Urinary bladder (tissue), 4 donors: Measurements from ENCODE around the gene GNPTG. TPM values are rescaled to one million over a fixed set of nuclear protein-coding genes. Genes with fewer than 3 reads are reported as not detected.

Source experiments
- DNase-seq: peaks from one replicate; pipeline ENCODE4 v3.0.0-alpha.2; 2015; ENCODE audit errors: extremely low spot score
- H3K27ac ChIP-seq: one replicate; pipeline ENCODE4 v1.5.1; 2013; ENCODE audit warnings: low read depth, mild to moderate bottlenecking, moderate library complexity
- H3K36me3 ChIP-seq: one replicate; pipeline ENCODE4 v1.6.1; 2013; ENCODE audit warnings: mild to moderate bottlenecking, moderate library complexity; ENCODE audit not compliant: insufficient read depth
- H3K4me1 ChIP-seq: one replicate; pipeline ENCODE4 v1.6.1; 2013; ENCODE audit warnings: mild to moderate bottlenecking, moderate library complexity; ENCODE audit not compliant: insufficient read depth
- H3K4me3 ChIP-seq: one replicate; pipeline ENCODE4 v1.5.1; 2013; ENCODE audit warnings: low read depth, low read length
- WGBS: extraction: QIAGEN DNeasy Blood & Tissue Kit; methylation state at CpG from one replicate; pipeline ENCODE4 v1.1.7; 2013; 5-methylcytosine and 5-hydroxymethylcytosine counted together
- polyA plus RNA-seq: library from polyadenylated mRNA; stranded (reverse); fragments of 200-250 nt; gene quantifications from one replicate; pipeline ENCODE4 v1.2.3, GENCODE V29; 2013
- total RNA-seq: library from RNA; depleted of rRNA; stranded (reverse); fragments of >200 nt; gene quantifications from one replicate; pipeline ENCODE4 v1.2.3, GENCODE V29; 2014
- donor health status: healthy with polysubstance abuse.
- donor health status: healthy.

GNPTG gene
- total and polyA plus RNA-seq, 2 donors = 28.0 to 70.4 TPM

GRCh38 chr16:1333854-1334700 is 17.7 kb upstream of the GNPTG start:
- H3K27ac ChIP-seq = no peak overlapping the region
- no peaks in the 10 kb centered on the region for H3K36me3 ChIP-seq
- H3K4me1 ChIP-seq = no peaks in the 10 kb centered on the region
- no peak for DNase-seq
- WGBS = 2% methylated on average over 78 of the region's 78 CpGs
- peak overlapping the region; percentile 40 for H3K4me3 ChIP-seq

DNA sequence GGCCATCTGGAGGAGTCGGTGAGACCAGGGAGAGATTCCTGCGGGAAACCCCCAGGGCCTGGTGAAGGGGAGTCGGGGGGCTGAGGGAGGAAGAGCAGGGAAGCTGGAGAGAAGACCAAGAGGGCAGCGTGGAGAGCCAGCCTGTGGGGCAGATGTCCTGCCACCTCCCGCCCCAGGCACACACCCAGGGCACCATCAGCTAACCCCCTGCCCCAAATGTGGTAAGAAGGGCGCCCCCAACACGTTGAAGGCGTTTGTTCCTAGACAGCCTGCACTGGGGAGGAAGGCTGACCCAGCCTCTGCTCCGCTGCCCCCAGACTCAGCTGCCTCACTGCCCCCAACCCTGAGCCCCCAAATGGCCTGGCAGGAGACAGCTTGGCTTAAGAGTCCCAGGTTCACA is 17.0 kb upstream of the GNPTG start:
- Histone ChIP-seq H3K4me1 (no peaks in the 10 kb centered on the region), H3K27ac (no peak overlapping the region), H3K4me3 (no peak overlapping the region), H3K36me3 (no peaks in the 10 kb centered on the region)
- 37% methylated on average over 9 of the region's 9 CpGs for WGBS
- no peak for DNase-seq

DNA sequence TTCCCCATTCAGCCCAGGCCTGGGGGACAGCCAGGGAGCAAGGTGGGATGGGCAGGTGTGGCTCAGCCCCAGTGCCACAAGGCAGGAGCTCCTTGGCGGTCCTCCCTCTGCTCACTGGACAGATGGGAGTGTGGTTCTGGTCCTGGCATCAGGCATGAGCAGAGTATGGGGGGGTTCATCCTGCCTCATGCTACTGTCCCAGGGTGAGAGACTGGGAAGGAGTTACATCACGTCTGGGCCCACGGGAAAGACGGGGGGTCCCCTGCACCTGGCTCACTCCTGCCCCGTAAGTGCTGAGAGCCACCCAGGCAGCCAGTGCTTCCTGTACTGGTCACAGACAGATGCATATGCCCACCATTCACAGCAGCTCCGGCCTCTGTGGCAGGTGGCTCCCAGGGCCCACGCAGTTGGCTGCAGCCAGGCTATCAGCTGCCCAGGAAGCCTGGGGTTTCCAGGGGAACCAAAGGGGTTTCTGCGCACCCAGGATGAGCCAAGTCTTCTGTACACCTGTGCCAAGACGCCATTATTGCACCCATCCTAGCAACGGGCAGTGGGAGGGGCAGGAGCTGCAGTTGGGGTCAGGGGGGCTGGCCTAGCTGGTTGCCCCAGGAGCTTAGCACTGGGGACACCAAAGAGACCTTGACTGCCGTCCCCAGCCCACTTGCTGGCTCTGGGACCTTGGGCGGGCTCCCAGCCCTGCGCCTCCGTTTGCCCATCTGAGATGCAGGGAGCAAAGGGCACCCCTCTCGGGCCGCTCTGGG is 16.3 kb upstream of the GNPTG start:
- Histone ChIP-seq H3K4me1 (no peaks in the 10 kb centered on the region), H3K36me3 (no peaks in the 10 kb centered on the region), H3K27ac (no peak overlapping the region), H3K4me3 (no peak overlapping the region)
- 56% methylated on average over 16 of the region's 16 CpGs for WGBS
- DNase-seq = no peak

GRCh38 chr16:1335996-1336395 is 15.7 kb upstream of the GNPTG start:
- Histone ChIP-seq H3K36me3 (no peaks in the 10 kb centered on the region), H3K4me3 (no peak overlapping the region), H3K27ac (no peak overlapping the region), H3K4me1 (no peaks in the 10 kb centered on the region)
- WGBS = 11% methylated on average over 12 of the region's 12 CpGs
- DNase-seq = no peak

DNA sequence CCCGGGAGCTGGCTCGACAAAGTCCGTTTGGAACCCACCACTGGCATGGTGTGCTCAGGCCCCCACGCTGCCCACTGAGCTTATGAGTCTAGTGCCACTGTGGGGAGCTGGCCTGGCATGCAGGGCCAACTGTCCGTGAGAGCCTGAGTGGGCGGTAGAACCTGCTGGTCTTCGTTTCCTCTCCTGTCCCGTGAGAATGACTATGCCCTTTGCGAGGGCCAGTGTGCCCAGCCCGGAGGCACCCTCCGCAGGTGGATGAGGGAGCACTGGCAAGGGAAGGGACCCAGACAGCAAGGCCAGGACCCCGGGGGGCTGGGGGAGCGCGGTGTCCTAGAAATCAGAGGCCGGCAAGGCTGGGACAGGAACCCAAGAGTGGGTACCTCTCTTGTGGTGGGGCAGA is 15.1 kb upstream of the GNPTG start:
- Histone ChIP-seq H3K4me3 (no peak overlapping the region), H3K27ac (no peak overlapping the region), H3K36me3 (no peaks in the 10 kb centered on the region), H3K4me1 (no peaks in the 10 kb centered on the region)
- 74% methylated on average over 15 of the region's 15 CpGs for WGBS
- DNase-seq = no peak

- whole genome bisulfite sequencing = 40% methylated on average over 9 of the region's 9 CpGs
- no peak overlapping the region for H3K4me3 ChIP-seq
- H3K36me3 ChIP-seq = no peaks in the 10 kb centered on the region
- no peaks in the 10 kb centered on the region for H3K4me1 ChIP-seq
- DNase-seq = no peak
- no peak overlapping the region for H3K27ac ChIP-seq
Measured at GRCh38 chr16:1337486-1337885, 14.2 kb upstream of the GNPTG start.

DNA sequence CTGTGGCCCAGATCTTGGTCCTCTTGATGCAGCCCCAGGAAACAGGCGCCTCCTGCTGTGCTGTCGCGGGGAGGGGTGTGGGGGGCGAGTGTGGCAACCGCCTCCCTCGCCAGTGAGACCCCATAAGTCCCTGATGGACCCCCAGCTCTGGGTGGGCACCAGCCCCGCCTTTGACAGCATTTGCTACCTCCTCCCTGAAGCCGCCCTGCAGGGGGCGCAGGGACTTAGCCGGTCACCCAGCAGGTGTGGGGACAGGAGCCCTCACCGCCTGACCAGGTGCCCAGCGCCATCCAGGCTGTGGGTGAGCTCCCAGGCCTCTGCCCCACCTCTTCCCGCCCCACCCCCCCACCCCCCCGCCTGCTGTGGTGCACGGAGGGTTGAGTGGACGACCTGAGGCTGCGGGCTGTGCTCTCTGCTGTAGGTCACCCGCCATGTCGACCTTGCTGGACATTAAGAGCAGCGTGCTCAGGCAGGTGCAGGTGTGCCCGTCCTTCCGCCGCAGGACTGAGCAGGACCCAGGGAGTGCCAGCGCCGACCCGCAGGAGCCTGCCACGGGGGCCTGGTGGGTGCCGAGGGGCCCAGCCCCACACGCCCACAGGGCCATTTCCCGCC is 13.5 kb upstream of the GNPTG start:
- Histone ChIP-seq H3K36me3 (no peaks in the 10 kb centered on the region), H3K27ac (no peak overlapping the region)
- 56% methylated on average over 30 of the region's 30 CpGs for WGBS

DNA sequence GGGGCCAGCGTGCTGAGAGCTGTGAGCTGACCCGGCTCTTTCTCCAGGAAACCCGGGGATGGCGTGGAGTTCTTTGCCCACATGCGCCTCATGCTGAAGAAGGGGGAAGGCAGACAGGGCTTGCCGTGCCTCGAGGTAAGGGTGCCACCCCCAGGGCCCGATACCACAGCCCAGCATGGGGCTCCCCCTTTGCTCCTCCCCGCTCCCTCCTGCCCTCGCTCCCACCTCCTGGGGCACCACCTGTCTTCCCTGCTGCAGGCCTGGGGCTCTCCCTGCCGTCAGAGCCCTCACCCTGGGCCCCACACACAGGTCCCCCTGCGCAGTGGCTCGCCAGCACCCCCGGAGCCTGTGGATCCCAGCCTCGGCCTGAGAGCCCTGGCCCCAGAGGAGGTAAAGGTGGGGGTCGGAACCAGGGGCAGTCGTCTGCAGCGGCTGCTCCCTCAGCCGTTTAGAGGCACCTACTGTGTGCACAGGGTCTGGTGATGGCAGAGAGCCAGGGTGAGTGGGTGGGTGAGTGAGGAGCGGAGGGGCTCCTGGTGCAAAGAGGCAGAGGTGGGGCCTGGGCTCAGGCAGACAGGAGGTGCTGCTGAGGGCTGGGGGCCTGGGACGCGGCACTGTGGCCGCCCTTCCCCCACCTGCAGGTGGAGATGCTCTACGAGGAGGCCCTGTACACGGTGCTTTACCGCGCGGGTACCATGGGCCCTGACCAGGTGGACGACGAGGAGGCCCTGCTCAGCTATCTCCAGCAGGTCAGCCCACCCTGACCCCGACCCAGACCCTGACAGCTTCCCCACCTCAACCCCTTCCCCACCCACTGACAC is 12.7 kb upstream of the GNPTG start:
- H3K27ac ChIP-seq = no peak overlapping the region
- no peak for DNase-seq
- H3K4me1 ChIP-seq = no peaks in the 10 kb centered on the region
- H3K4me3 ChIP-seq = no peak overlapping the region
- 72% methylated on average over 31 of the region's 31 CpGs for WGBS
- no peaks in the 10 kb centered on the region for H3K36me3 ChIP-seq

More for the DNA sequence above, 13.5 kb upstream of the GNPTG start:
- Histone ChIP-seq H3K4me3 (no peak overlapping the region), H3K4me1 (no peaks in the 10 kb centered on the region)
- DNase-seq = no peak

DNA sequence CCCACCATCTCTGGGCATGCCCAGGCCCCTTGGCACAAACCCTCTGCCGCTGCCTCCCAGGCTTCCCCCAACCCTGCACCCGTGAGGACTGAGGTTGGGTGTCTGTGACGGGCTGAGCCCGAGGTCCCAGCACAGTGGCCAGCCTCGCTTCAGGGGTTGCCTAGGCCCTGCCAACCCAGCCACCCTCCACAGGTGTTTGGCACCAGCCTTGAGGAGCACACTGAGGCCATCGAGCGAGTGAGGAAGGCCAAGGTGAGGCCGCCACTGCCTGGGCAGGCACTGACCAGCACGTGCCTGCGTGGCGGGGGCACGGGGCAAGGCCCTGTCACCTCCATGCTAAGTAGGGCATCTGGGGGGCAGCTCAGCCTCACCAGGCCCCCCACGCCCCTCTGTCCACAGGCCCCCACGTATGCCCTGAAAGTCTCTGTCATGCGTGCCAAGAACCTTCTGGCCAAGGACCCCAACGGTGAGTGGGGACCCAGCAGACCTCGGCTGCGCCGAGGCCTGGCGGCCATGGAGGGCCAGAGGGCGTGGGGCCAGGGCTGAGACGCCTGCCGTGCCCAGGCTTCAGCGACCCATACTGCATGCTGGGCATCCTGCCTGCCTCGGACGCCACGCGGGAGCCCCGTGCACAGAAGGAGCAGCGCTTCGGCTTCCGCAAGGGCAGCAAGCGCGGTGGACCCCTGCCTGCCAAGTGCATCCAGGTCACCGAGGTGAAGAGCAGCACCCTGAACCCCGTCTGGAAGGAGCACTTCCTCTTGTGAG is 10.8 kb upstream of the GNPTG start:
- Histone ChIP-seq H3K4me3 (no peak overlapping the region), H3K4me1 (no peaks in the 10 kb centered on the region)
- 87% methylated on average over 36 of the region's 36 CpGs for WGBS

DNA sequence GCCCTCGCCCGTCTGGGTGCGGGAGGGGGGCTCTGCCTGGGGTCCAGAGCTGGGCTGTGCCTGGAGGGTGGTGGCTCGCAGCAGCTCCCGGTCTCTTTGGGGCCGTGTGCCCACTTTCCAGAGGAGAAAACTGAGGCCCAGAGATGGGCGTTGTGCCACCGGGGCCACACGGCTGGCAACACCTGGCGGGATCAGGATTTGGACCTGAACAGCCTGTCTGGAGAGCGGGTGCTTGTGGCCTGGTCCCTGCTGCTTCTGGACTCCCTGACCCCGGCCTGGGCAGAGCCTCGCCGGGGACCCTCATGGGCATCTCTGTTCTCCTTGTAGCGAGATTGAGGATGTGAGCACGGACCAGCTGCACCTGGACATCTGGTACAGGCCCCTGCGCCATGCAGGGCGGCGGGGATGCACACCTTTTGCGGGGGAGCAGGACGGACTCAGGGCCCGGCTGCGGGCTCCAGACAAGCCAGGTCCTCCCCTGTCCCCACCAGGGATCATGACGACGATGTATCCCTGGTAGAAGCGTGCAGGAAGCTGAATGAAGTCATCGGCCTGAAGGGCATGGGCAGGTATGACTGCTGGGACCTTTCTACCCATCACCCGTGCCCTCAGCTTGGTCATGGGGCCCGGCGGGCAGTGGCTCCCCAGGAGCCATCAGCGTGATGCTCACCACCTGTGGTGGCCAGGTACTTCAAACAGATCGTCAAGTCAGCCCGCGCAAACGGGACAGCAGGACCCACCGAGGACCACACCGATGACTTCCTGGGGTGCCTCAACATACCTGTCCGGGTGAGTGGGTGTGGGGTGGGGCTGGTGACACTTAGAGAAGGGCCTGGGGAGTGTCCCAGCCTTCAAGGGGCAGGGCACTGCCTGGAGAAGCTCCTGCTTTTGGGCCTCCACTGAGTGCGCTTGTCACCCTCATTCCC is 10.0 kb upstream of the GNPTG start:
- H3K4me1 ChIP-seq = no peaks in the 10 kb centered on the region
- WGBS = 88% methylated on average over 39 of the region's 39 CpGs

More for the DNA sequence above, 10.8 kb upstream of the GNPTG start:
- no peak for DNase-seq
- H3K27ac ChIP-seq = no peak overlapping the region
- no peaks in the 10 kb centered on the region for H3K36me3 ChIP-seq

GRCh38 chr16:1342526-1343427 is 9.0 kb upstream of the GNPTG start:
- WGBS = 10% methylated on average over 49 of the region's 49 CpGs
- DNase-seq = peak; percentile 78
- Histone ChIP-seq H3K27ac (no peak overlapping the region), H3K4me3 (no peak overlapping the region), H3K4me1 (no peaks in the 10 kb centered on the region), H3K36me3 (no peaks in the 10 kb centered on the region)

More for the DNA sequence above, 10.0 kb upstream of the GNPTG start:
- Histone ChIP-seq H3K36me3 (no peaks in the 10 kb centered on the region), H3K4me3 (no peak overlapping the region), H3K27ac (no peak overlapping the region)
- no peak for DNase-seq
